Natural killer cell (primary cell): ENCODE measurements around the gene FGGY. TPM values are rescaled to one million over a fixed set of nuclear protein-coding genes. Genes with fewer than 3 reads are reported as not detected.
"Not testable (repeated sequence)": the region's sequence is repeated elsewhere in the genome, so short reads cannot be mapped to it uniquely, and the experiment has no call there.

Source experiments
- ATAC-seq, 3 donors: fragments of 150-1000 bp in 2 of 3; fragments of 200-7000 bp in 1 of 3; cut with Tn5 transposase; 1 replicate in 1 of 3; 2 replicates in 2 of 3; pipeline ENCODE4 v1.10.0; 2021; ENCODE audit warnings: mild to moderate bottlenecking in 2 of 3, moderate library complexity in 2 of 3
- DNase-seq, 2 donors: peaks; one replicate each; pipeline versions ENCODE4 v3.0.0 to v3.0.0-alpha.2; 2013 to 2021; ENCODE audit warnings: mixed read lengths in 1 of 2
- H3K27ac ChIP-seq: one replicate; pipeline ENCODE4 v1.5.1; 2013; ENCODE audit warnings: mild to moderate bottlenecking, low read length
- H3K27me3 ChIP-seq: one replicate; pipeline ENCODE4 v1.6.1; 2013; ENCODE audit warnings: low read length; ENCODE audit not compliant: control insufficient read depth, insufficient read depth
- H3K36me3 ChIP-seq: one replicate; pipeline ENCODE4 v1.6.1; 2013; ENCODE audit warnings: low read length; ENCODE audit not compliant: control insufficient read depth, insufficient read depth
- H3K4me1 ChIP-seq: one replicate; pipeline ENCODE4 v1.6.1; 2013; ENCODE audit warnings: low read length; ENCODE audit not compliant: control insufficient read depth, insufficient read depth
- H3K4me3 ChIP-seq: one replicate; pipeline ENCODE4 v1.5.1; 2013; ENCODE audit warnings: low read length
- H3K9me3 ChIP-seq: one replicate; pipeline ENCODE4 v1.6.1; 2013; ENCODE audit warnings: low read length; ENCODE audit not compliant: control insufficient read depth, insufficient read depth
- H3K27ac Mint-ChIP-seq, 2 donors: one replicate each; pipeline ENCODE4 v1.8.0; 2022; ENCODE audit warnings: mild to moderate bottlenecking in 2 of 2, mixed read lengths in 2 of 2, moderate library complexity in 1 of 2
- H3K27me3 Mint-ChIP-seq, 2 donors: one replicate each; pipeline ENCODE4 v1.8.0; 2022; ENCODE audit warnings: low read depth in 2 of 2, mixed read lengths in 2 of 2
- H3K36me3 Mint-ChIP-seq: one replicate; pipeline ENCODE4 v1.8.0; 2022; ENCODE audit warnings: mixed read lengths
- H3K4me1 Mint-ChIP-seq, 2 donors: one replicate each; pipeline ENCODE4 v1.8.0; 2022; ENCODE audit warnings: mixed read lengths in 2 of 2
- H3K4me3 Mint-ChIP-seq: one replicate; pipeline ENCODE4 v1.8.0; 2022; ENCODE audit warnings: mild to moderate bottlenecking, moderate library complexity, mixed read lengths
- H3K9me3 Mint-ChIP-seq, 2 donors: one replicate each; pipeline ENCODE4 v1.8.0; 2022; ENCODE audit warnings: mixed read lengths in 2 of 2
- WGBS: methylation state at CpG from one replicate; pipeline ENCODE4 v1.1.7; 2013; ENCODE audit warnings: missing lambda C conversion rate; ENCODE audit not compliant: insufficient coverage; 5-methylcytosine and 5-hydroxymethylcytosine counted together
- intact Hi-C: fragments of 100-400 bp; cut with micrococcal nuclease; formaldehyde crosslinking; loops from one replicate; pipeline ENCODE4 v1.14.2; 2022
- total RNA-seq, 4 donors: library from RNA; stranded (reverse); fragments of 120-200 nt in 1 of 4; gene quantifications; one replicate each; pipeline versions ENCODE4 v1.2.3 to v1.2.4, GENCODE V29; 2013 to 2022
- TF ChIP-seq, protein P1 (sequence below): fragments of 200-600 bp; IDR thresholded peaks from one replicate; pipeline ENCODE4 v1.8.0; 2022; ENCODE audit warnings: antibody characterized with exemption

FGGY gene
- total RNA-seq, 3 donors from 2014 or later (not counting 1 experiment from before 2014, with no cell fraction given), result 21.8 to 31.5 (median 21.8) TPM

DNA sequence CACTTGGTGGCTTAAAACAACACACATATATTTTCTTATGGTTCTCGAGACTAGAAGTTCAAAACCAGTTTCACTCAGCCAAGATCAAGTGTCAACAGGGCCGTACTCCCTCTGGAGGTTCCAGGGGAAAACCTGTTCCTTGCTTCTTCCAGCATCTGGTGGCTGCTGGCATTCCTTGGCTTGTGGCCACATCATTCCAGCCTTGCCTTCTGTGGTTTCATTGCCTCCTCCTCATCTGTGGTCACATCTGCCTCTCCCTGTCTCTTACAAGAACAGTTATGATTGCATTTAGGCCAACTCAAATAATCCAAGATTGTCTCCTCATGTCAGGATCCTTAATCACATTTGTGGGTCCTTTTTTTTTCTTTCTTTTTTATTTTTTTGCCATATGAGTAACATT lies 277.2 kb downstream of the FGGY start:
- Mint-ChIP-seq H3K4me3 (no peak overlapping the region), H3K4me1 (peaks cover 37 to 39% of the 10 kb centered on the region in 2 donors), H3K27ac (no peak overlapping the region), H3K36me3 (peaks cover 8% of the 10 kb centered on the region), H3K27me3 (no peaks in the 10 kb centered on the region), H3K9me3 (peaks cover 0 to 3% of the 10 kb centered on the region in 2 donors)
- H3K4me1 ChIP-seq, result peaks cover 12% of the 10 kb centered on the region
- ATAC-seq, result no peak
- H3K27ac ChIP-seq, result no peak overlapping the region
- H3K36me3 ChIP-seq, result no peaks in the 10 kb centered on the region
- DNase-seq, result no peak
- H3K27me3 ChIP-seq, result no peaks in the 10 kb centered on the region
- 100% methylated on average over 2 of the region's 2 CpGs for WGBS
- H3K4me3 ChIP-seq, result no peak overlapping the region
- H3K9me3 ChIP-seq, result no peaks in the 10 kb centered on the region
- intact Hi-C loops, result no loop called here
- TF ChIP-seq, protein P1, sequence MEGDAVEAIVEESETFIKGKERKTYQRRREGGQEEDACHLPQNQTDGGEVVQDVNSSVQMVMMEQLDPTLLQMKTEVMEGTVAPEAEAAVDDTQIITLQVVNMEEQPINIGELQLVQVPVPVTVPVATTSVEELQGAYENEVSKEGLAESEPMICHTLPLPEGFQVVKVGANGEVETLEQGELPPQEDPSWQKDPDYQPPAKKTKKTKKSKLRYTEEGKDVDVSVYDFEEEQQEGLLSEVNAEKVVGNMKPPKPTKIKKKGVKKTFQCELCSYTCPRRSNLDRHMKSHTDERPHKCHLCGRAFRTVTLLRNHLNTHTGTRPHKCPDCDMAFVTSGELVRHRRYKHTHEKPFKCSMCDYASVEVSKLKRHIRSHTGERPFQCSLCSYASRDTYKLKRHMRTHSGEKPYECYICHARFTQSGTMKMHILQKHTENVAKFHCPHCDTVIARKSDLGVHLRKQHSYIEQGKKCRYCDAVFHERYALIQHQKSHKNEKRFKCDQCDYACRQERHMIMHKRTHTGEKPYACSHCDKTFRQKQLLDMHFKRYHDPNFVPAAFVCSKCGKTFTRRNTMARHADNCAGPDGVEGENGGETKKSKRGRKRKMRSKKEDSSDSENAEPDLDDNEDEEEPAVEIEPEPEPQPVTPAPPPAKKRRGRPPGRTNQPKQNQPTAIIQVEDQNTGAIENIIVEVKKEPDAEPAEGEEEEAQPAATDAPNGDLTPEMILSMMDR, result no peak

- TF ChIP-seq, protein P1, result no peak
- no peaks in the 10 kb centered on the region for H3K27me3 Mint-ChIP-seq
- no peaks in the 10 kb centered on the region for H3K4me1 ChIP-seq
Measured at GRCh38 chr1:59577774-59578173, 280.9 kb downstream of the FGGY start.

DNA sequence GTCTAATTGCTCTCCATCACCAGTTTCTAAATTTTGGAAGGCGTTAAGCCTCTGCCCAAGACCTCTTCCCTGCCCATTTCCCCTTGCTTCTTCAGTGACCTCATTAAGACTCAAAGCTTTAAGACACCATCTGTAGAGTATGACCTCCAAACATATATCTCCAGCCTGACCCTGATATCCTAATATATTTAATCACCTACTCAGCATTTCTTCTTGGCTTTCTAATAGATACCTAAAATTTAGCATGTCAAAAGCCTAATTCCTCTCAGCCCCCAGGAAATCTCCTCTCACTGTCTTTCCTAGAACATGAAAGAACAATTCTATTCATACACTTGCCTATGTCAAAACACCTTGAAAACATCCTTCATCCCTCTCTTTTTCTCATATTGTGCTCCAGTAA lies 282.3 kb downstream of the FGGY start:
- TF ChIP-seq, protein P1, result no peak
- Histone ChIP-seq H3K36me3 (no peaks in the 10 kb centered on the region), H3K27me3 (no peaks in the 10 kb centered on the region), H3K9me3 (no peaks in the 10 kb centered on the region), H3K4me1 (no peaks in the 10 kb centered on the region), H3K4me3 (no peak overlapping the region), H3K27ac (no peak overlapping the region)
- Mint-ChIP-seq H3K4me3 (no peak overlapping the region), H3K4me1 (no peaks in the 10 kb centered on the region), H3K27ac (no peak overlapping the region), H3K9me3 (peaks cover 0 to 1% of the 10 kb centered on the region in 2 donors), H3K27me3 (no peaks in the 10 kb centered on the region), H3K36me3 (peaks cover 3% of the 10 kb centered on the region)
- intact Hi-C loops, result no loop called here
- ATAC-seq (no peak), DNase-seq (no peak)
- WGBS, result 100% methylated on average over 1 of the region's 1 CpG

More at GRCh38 chr1:59577774-59578173, 280.9 kb downstream of the FGGY start:
- Mint-ChIP-seq H3K4me1 (peaks cover under 1 to 2% of the 10 kb centered on the region in 2 donors), H3K9me3 (peaks cover 0 to 3% of the 10 kb centered on the region in 2 donors), H3K27ac (no peak overlapping the region), H3K4me3 (no peak overlapping the region), H3K36me3 (peaks cover 8% of the 10 kb centered on the region)
- Histone ChIP-seq H3K4me3 (no peak overlapping the region), H3K36me3 (no peaks in the 10 kb centered on the region), H3K27ac (no peak overlapping the region), H3K27me3 (no peaks in the 10 kb centered on the region), H3K9me3 (no peaks in the 10 kb centered on the region)
- ATAC-seq (no peak), DNase-seq (no peak)
- intact Hi-C loops, result no loop called here
- 92% methylated on average over 4 of the region's 4 CpGs for WGBS

DNA sequence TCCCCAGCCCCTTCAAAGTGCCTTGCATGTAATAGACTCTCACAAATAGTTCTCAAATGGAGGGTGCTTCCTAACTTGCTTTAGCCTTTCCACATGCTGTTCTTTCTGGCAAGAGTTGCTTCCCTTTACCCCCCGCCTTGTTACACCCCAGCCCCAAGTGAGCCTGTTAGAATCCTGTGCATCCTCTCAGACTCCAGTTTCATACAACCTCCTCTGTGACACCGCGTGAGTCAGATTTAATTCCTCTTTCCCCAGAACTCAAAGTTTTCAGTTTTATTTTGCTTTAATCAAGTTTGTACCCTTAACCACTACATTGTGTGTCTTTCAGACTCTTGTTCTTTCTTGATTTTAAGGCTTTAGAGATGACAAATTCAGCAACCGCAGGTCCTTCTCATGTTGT lies 283.4 kb downstream of the FGGY start:
- ATAC-seq (no peak), DNase-seq (no peak)
- Histone ChIP-seq H3K4me1 (no peaks in the 10 kb centered on the region), H3K36me3 (no peaks in the 10 kb centered on the region), H3K27ac (no peak overlapping the region), H3K9me3 (no peaks in the 10 kb centered on the region), H3K4me3 (no peak overlapping the region), H3K27me3 (no peaks in the 10 kb centered on the region)
- no peaks in the 10 kb centered on the region for H3K27me3 Mint-ChIP-seq
- TF ChIP-seq, protein P1, result no peak
- intact Hi-C loops, result no loop called here
- H3K27ac Mint-ChIP-seq, result no peak overlapping the region
- peaks cover 0 to 4% of the 10 kb centered on the region in 2 donors for H3K4me1 Mint-ChIP-seq
- H3K4me3 Mint-ChIP-seq, result no peak overlapping the region
- no peaks in the 10 kb centered on the region for H3K36me3 Mint-ChIP-seq
- no peaks in the 10 kb centered on the region for H3K9me3 Mint-ChIP-seq
- 75% methylated on average over 3 of the region's 4 CpGs for WGBS

DNA sequence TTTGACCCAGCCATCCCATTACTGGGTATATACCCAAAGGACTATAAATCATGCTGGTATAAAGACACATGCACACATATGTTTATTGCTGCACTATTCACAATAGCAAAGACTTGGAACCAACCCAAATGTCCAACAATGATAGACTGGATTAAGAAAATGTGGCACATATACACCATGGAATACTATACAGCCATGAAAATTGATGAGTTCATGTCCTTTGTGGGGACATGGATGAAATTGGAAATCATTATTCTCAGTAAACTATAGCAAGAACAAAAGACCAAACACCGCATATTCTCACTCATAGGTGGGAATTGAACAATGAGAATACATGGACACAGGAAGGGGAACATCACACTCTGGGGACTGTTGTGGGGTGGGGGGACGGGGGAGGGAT lies 295.5 kb downstream of the FGGY start:
- H3K36me3 Mint-ChIP-seq, H3K27me3 Mint-ChIP-seq, intact Hi-C loops, ATAC-seq, H3K4me3 ChIP-seq, H3K27me3 ChIP-seq, H3K27ac Mint-ChIP-seq, DNase-seq, H3K27ac ChIP-seq, H3K4me1 Mint-ChIP-seq, H3K9me3 Mint-ChIP-seq, H3K4me3 Mint-ChIP-seq, H3K9me3 ChIP-seq, H3K4me1 ChIP-seq, H3K36me3 ChIP-seq: not testable (repeated sequence)
- WGBS, result no CpG with 5 or more reads among the region's 2 CpGs
